Motor neuron (in vitro differentiated cells): ENCODE data around the gene SIM2. TPM values are rescaled to one million over a fixed set of nuclear protein-coding genes. Genes with fewer than 3 reads are reported as not detected.
A peak's percentile ranks its signal among the peaks of the same experiment; 100 is the strongest.

ENCODE experiments used
- ATAC-seq, 8 experiments: fragments of 200-7000 bp; cut with Tn5 transposase; replicated peaks in 6 of 8; 2 replicates each; pipeline ENCODE4 v1.8.0; 2021; ENCODE audit warnings: mild to moderate bottlenecking in 8 of 8, moderate library complexity in 8 of 8
- H3K27ac ChIP-seq, 2 donors: fragments of 250-450 bp; sonication (Bioruptor Pico); 2 replicates each; pipeline ENCODE4 v1.9.0; 2021; ENCODE audit warnings: antibody characterized with exemption in 2 of 2, mild to moderate bottlenecking in 2 of 2, moderate library complexity in 1 of 2
- H3K4me1 ChIP-seq, 2 donors: fragments of 250-450 bp; sonication (Bioruptor Pico); replicated peaks in 1 of 2; 2 replicates each; pipeline ENCODE4 v1.6.1; 2021; ENCODE audit warnings: antibody characterized with exemption in 2 of 2, mild to moderate bottlenecking in 2 of 2, moderate library complexity in 1 of 2
- H3K4me3 ChIP-seq, 5 donors: fragments of 250-450 bp; sonication (Bioruptor Pico); 2 replicates each; pipeline ENCODE4 v1.9.0; 2021; ENCODE audit warnings: antibody characterized with exemption in 5 of 5, mild to moderate bottlenecking in 5 of 5, moderate library complexity in 4 of 5
- WGBS, 10 experiments: fragments of 450-650 bp; shearing (Covaris generic); methylation state at CpG; one replicate each; pipeline ENCODE4 v1.0.0; 2022; 5-methylcytosine and 5-hydroxymethylcytosine counted together
- in situ Hi-C, 9 experiments: fragments of 400-800 bp; cut with MboI; loops; one replicate each; pipeline ENCODE4 v1.15.0; 2021; ENCODE audit warnings: low sequenced_read_pairs in 9 of 9, low pct_unique_long_range_greater_than_20kb in 2 of 9; ENCODE audit not compliant: unreplicated experiment in 9 of 9
- total RNA-seq, 8 experiments: library from RNA; unstranded; fragments of 300-600 nt; gene quantifications; 2 replicates each; pipeline versions ENCODE4 v1.2.3 to v1.2.4, GENCODE V29; 2022

Gene SIM2
- total RNA-seq, 8 experiments from 2014 or later, result 0.36 to 9.5 (median 1.1) TPM

DNA sequence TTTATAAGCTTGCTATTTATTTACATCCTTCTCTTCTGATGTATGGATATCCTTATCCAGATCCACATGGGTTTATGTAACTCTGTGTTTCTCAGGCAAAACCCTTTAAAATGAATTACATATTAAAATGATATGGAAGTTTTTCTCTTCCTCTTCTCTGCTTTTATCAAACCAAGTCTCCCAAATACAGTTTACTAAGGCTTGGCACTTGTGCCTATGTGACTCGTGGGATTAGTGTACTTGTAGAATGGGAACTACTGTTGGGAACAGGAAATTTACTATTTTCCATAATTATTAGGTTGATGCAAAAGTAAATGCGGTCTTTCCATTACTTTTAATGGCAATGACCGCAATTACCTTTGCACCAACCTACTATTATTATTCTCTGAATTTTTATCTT, 14.8 kb downstream of the SIM2 start:
- 42 to 83% (median 63%) methylated on average over 1 to 3 of the region's 3 CpGs; no CpG with 5 or more reads in 1 of the 10 experiments for WGBS, 10 experiments
- no peak overlapping the region for H3K4me3 ChIP-seq
- in situ Hi-C loops, result no loop called here
- no peak overlapping the region for H3K27ac ChIP-seq
- peaks cover 10 to 16% of the 10 kb centered on the region in 2 donors for H3K4me1 ChIP-seq
- ATAC-seq, result no peak

DNA sequence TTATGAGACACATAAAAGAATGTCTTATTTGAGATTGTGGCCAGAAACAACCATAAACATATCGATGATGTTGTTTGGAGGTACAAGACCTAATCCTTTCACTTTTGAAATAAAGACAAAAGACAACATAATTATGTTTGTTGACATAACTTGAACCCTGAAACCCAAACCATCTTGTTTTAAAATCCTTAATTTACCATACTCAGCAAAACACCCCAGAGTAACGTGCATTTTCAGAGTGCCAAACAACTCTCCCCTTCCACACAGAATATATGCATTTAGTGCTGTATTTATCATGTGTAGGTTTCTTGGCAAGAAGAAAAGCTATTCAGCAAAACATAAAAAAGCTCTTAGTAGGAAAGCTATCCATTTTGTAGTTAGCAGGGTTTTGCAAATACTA, 17.5 kb downstream of the SIM2 start:
- Histone ChIP-seq H3K4me1 (peaks cover 11 to 12% of the 10 kb centered on the region in 2 donors), H3K4me3 (no peak overlapping the region), H3K27ac (no peak overlapping the region)
- no peak for ATAC-seq
- in situ Hi-C loops, result no loop called here
- 48 to 100% (median 83%) methylated on average over 1 to 2 of the region's 2 CpGs; no CpG with 5 or more reads in 1 of the 10 experiments for WGBS, 10 experiments

DNA sequence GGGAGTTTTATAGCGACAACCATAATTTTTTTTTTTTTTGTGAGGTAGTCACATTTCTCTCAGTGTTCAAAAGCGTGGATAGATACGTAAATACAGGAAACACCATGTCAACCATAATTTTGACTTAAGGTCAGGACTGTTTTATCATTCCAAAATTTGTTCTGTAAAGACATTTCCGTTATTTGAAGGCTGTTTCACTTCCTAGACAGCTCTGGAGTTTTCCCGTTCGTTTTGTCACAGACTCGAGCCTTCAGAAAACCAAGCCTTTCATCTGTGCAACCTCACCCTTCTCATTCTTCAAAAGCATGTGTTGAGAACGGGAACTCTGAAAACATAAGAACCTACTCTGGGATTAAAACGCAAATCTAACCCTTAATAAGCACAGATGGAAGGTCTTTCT, 17.9 kb downstream of the SIM2 start:
- no peak overlapping the region for H3K27ac ChIP-seq
- H3K4me3 ChIP-seq, result no peak overlapping the region
- no peak for ATAC-seq
- peaks cover 11 to 12% of the 10 kb centered on the region in 2 donors for H3K4me1 ChIP-seq
- 48 to 95% (median 78%) methylated on average over 3 to 9 of the region's 9 CpGs for WGBS, 10 experiments
- in situ Hi-C loops, result no loop called here

DNA sequence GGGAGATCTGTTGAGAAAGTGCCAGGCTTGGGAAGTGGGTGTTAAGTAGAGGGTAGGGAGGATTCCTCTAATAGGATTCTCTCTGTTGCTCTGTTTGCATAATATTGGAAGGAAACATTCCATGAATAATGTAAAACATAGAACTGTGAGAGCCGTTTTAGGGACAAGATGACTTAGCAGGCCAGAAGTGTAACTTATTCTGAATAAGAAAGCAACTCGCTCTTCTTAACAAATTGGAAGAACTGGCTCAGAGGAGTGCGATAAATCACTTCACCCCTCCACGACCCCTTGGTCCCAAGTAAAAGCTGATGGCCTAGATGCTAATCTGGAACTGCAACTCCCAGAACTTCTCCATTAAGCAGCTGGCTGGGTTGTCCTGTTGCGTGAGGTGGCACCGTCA, 19.1 kb downstream of the SIM2 start:
- in situ Hi-C loops, result no loop called here
- H3K4me1 ChIP-seq, result peaks cover 11 to 12% of the 10 kb centered on the region in 2 donors
- 0 to 100% (median 23%) methylated on average over 1 to 6 of the region's 6 CpGs; no CpG with 5 or more reads in 1 of the 10 experiments for WGBS, 10 experiments
- H3K27ac ChIP-seq, result peak overlapping the region in 1 of 2 donors; percentile 67
- ATAC-seq, result peak in 6 of 8 experiments; percentile 67 to 84 (median 72)
- H3K4me3 ChIP-seq, result no peak overlapping the region

DNA sequence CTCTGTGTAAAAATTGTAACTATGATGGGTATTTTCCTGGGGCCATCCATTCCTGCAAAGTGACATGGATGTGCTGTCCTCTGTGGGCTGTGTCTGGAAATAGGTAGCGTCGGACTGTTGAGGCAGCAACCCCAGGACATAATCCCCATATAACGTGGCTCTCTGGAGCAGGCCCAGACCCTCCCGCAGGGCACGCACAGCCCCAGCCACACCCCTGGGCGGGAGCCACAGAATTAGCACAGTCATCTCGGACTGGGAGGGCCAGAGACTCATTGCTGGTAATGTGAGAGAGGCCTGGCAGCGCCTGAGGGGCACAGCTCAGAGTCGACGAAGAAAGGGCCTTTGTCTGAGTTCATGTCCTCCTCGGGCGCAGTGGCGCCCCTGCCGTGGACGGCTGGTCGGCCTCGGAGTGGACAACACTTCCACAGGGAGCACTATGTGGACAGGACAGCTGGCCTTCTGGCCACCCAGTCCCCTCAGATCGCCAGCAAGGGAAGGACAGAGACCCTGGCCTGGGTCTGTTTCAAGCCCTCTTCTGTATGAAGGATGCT, 20.1 kb downstream of the SIM2 start:
- no peak overlapping the region for H3K27ac ChIP-seq
- WGBS, 10 experiments, result 21 to 100% (median 92%) methylated on average over 2 to 11 of the region's 18 CpGs; no CpG with 5 or more reads in 6 of the 10 experiments
- in situ Hi-C loops, result no loop called here
- ATAC-seq, result peak in 6 of 8 experiments; percentile 26 to 96 (median 76)
- H3K4me1 ChIP-seq, result peaks cover 11 to 12% of the 10 kb centered on the region in 2 donors
- H3K4me3 ChIP-seq, result no peak overlapping the region

DNA sequence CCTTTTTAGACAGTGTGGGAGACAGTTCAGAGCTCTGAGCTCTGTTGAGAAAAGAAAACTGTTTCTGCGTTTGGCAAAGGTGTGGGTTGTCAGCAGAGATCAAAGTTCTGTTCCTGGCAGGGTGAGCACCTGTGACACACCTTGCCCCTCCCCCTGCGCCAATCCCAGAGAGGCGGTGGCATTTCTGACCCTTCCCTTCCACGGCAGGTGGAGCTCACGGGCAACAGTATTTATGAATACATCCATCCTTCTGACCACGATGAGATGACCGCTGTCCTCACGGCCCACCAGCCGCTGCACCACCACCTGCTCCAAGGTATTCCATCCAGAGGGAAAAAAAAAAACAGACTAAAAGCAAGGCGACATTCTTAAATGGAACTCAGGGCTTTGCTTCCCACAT, 20.7 kb downstream of the SIM2 start:
- Histone ChIP-seq H3K4me3 (no peak overlapping the region), H3K4me1 (peaks cover 11 to 12% of the 10 kb centered on the region in 2 donors), H3K27ac (no peak overlapping the region)
- in situ Hi-C loops, result no loop called here
- ATAC-seq, result no peak
- 60 to 100% (median 94%) methylated on average over 1 to 8 of the region's 10 CpGs; no CpG with 5 or more reads in 3 of the 10 experiments for WGBS, 10 experiments

DNA sequence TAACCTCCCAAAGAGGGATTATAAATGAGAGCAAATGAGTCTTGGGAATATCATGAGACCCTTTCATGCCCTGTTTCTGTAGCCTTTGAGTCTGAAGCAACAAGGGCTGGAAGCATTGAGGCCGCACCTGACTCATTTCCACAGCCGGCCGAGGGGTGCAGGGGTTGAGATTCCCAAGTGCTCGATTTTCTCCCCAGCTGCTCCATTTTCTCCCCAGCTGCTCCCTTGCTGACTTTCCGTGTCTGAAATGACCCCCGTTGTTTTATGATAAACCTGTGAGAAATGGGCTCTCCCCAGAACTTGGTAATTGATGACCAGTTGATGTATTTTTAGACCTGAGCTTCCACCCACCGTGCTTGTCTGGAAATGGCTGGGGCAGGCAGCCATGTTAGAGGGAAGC, 22.9 kb downstream of the SIM2 start:
- H3K4me3 ChIP-seq, result no peak overlapping the region
- WGBS, 10 experiments, result 0 to 100% (median 89%) methylated on average over 1 to 5 of the region's 7 CpGs; no CpG with 5 or more reads in 2 of the 10 experiments
- H3K4me1 ChIP-seq, result peaks cover 11 to 12% of the 10 kb centered on the region in 2 donors
- in situ Hi-C loops, result no loop called here
- H3K27ac ChIP-seq, result no peak overlapping the region
- no peak for ATAC-seq

DNA sequence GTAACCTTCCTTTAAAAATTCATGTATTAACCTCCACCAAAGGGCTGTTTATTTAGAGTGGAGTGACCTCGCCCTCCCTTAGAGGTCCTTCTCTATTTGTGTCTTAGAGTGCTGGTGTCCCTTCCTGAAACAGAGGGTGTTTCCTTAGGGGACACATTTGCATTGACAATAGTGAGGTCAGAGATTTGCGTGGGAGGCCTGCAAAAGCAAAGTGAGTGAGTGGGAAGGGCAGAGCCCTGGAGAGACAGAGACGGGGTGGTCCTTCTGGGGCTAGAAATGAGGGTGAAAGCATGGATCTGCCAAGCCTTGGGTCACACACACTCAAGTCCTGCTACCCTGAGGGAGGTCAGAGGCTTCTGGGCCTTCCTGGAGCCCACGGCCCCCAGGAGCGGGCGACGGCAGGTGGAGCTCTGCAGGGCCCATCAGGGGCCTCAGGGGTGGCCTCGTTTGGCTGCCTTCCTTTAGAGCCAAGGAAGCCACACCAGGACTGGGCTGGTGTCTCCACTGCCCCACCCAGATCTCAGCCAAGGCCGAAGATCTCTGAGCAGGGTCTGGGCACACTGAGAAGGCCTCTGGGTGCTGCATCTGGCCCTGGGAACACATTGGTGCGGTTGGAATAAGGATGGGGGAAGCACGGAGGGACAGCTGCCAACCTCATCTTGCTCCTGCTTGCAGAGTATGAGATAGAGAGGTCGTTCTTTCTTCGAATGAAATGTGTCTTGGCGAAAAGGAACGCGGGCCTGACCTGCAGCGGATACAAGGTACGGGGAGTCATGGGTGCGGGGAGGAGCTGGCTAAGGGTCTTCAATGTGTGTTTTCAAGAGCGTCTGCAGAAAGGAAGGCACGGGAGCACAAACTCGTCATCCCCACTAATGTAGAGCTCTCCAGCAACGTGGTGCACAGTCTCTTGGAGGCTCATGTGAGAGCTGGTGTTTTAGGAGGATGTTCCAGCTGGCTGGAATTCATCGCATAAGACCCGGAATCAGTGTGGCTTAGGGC, 23.8 kb downstream of the SIM2 start:
- Histone ChIP-seq H3K27ac (no peak overlapping the region), H3K4me3 (no peak overlapping the region), H3K4me1 (peaks cover 11% of the 10 kb centered on the region in 2 donors)
- peak in 2 of 8 experiments; percentile 25 to 46 for ATAC-seq
- WGBS, 10 experiments, result 30 to 100% (median 86%) methylated on average over 1 to 17 of the region's 25 CpGs; no CpG with 5 or more reads in 3 of the 10 experiments
- in situ Hi-C loops, result no loop called here

DNA sequence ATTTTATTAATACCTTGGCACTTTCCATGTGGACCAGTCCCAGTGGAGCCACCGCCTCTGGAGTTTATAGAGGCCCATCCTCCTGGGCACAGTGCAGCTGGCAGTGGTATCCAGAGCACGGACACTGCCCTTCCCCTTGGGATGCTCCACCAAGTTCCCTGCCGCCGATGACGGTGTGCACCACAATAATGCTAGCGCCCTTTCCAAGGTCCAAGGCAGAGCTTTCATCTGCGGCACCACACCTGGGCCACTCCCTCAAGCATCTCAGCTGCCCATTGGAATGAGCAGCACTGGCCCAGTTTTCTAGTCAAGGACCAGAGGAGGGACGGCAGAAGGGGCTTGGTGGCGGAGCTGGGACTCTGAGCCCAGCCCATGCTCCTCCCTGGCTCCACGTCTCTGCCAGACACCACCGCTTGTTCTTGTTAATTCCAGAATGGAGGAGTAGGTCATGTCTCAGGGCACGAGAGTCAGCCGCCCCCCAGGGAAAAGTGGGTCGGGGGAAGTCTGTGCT, 24.5 kb downstream of the SIM2 start:
- H3K4me3 ChIP-seq, result no peak overlapping the region
- H3K27ac ChIP-seq, result no peak overlapping the region
- 80 to 97% (median 96%) methylated on average over 3 to 5 of the region's 14 CpGs; no CpG with 5 or more reads in 7 of the 10 experiments for WGBS, 10 experiments
- in situ Hi-C loops, result no loop called here
- H3K4me1 ChIP-seq, result peaks cover 3 to 6% of the 10 kb centered on the region in 2 donors
- ATAC-seq, result no peak

DNA sequence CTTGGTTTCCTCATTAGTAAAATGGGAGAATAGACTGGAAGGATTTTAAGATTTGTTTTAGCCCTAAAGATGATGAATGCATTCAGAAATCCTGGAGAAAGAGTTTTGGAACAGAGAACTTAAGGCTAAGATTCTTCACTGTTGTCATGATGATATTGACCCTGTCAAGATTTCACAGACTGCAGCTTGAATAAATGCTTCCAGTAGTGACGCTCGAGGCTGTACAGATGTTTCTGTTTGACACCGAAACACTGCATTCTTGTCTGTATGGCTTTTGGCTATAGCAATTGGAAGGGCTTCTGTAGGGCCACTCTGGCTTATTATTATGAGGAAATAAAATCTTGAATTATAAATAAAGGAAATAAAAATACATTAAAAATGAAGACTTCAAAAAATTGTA, 25.7 kb downstream of the SIM2 start:
- 23 to 100% (median 93%) methylated on average over 1 to 3 of the region's 3 CpGs; no CpG with 5 or more reads in 1 of the 10 experiments for WGBS, 10 experiments
- ATAC-seq, result no peak
- Histone ChIP-seq H3K4me3 (no peak overlapping the region), H3K27ac (no peak overlapping the region), H3K4me1 (peaks cover 0 to 4% of the 10 kb centered on the region in 2 donors)
- in situ Hi-C loops, result no loop called here

DNA sequence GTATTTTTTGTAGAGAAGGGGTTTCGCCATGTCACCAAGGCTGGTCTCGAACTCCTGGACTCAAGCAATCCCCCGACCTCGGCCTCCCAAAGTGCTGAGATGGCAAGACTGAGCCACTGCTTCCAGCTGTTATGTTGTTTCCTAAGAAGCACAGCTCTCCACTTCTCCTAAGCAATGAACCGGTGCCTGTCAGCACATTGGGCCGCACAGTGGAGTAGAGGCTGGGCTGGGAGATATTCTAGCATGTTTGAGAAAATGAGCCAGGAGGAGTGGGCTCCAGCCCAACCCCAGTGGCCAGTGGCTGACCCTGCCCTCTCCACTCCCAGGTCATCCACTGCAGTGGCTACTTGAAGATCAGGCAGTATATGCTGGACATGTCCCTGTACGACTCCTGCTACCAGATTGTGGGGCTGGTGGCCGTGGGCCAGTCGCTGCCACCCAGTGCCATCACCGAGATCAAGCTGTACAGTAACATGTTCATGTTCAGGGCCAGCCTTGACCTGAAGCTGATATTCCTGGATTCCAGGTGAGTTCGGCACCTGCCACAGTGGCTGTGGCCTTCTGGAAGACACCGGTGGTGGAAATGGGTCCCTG, 27.0 kb downstream of the SIM2 start:
- H3K4me3 ChIP-seq, result no peak overlapping the region
- in situ Hi-C loops, result no loop called here
- no peak for ATAC-seq
- H3K27ac ChIP-seq, result no peak overlapping the region
- H3K4me1 ChIP-seq, result peaks cover 0 to 4% of the 10 kb centered on the region in 2 donors
- 80 to 100% (median 93%) methylated on average over 1 to 7 of the region's 12 CpGs; no CpG with 5 or more reads in 3 of the 10 experiments for WGBS, 10 experiments

DNA sequence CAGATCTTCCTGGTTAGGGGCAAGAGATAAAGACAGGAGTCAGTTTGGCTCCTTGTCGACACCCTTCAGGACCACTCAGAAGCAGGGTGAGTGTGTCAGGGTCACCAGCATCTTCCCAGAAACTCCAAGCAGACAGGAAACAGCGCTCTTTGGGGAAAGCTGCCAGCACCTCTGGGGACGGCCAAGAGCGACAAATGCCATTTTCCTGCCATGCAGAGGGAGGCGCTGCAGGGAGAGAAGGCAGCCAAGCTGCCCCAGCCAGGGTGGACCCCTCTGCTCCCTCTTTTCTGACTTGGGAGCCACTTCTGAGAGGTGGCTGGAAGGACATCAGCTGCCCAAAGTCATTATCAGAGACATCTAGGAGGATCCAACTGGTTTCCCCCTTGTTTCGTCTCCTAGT, 29.0 kb downstream of the SIM2 start:
- no peak overlapping the region for H3K27ac ChIP-seq
- no peak overlapping the region for H3K4me3 ChIP-seq
- ATAC-seq, result no peak
- in situ Hi-C loops, result no loop called here
- peaks cover 0 to 4% of the 10 kb centered on the region in 2 donors for H3K4me1 ChIP-seq
- 20 to 96% (median 90%) methylated on average over 1 to 4 of the region's 6 CpGs; no CpG with 5 or more reads in 5 of the 10 experiments for WGBS, 10 experiments
